GM19438 (cell line): ENCODE results near the gene ASCL1.

Experiments
- ATAC-seq: cut with Tn5 transposase; IDR thresholded peaks from one replicate; pipeline ENCODE4 v1.9.1; 2021; ENCODE audit warnings: low read depth; ENCODE audit not compliant: unreplicated experiment

ASCL1 gene

DNA sequence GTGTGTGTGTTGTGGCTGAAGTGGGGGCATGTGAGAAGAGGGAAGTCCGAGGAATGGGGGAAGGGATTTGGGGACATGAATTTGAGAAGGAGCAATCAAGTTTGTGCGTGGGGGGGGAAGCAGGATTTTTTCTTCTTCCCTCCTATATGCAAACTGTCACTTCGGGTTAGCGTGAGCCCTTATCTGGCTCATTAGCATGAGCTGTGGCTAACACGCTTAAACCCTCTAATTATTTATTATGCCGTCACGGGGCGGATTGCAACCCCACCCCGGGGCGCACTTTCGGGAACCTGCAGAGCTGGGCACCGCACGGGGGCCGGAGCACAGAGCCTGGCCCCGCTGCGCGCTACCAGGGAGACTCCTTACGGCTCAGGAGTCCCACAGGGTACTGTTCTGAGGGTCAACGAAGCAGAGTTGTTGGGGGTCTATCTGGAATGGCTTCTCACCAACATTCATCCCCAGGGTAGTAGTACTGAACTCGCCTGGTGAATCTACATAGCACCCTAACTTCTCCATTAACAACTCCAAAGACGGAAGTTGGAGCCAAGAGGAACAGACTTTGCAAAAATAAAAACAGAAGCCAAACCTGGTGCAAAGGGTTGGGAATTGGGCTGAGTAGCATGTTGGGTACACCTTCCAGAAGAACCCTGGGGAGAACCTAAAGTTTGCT is 6.4 kb upstream of the ASCL1 start:
- ATAC-seq: no peak

DNA sequence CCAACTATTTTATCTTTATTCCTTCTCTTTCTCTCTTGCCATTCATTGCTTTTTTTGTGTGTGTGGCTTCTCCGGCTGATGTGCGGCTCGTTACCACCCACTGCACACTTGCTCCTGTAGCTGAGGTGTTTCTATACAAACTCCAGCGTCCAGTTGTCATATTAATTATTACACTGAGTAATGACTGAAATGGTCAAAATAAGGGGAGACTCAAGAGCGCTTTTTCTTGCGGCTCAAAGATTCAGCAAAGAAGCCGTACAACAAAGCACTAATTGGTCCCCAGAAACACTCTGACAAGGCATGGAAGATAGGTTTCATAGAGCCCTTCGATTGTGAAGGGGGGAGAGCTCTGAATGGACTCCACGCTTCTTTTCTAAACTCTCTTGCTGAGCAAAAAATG is 5.6 kb upstream of the ASCL1 start:
- ATAC-seq: no peak

DNA sequence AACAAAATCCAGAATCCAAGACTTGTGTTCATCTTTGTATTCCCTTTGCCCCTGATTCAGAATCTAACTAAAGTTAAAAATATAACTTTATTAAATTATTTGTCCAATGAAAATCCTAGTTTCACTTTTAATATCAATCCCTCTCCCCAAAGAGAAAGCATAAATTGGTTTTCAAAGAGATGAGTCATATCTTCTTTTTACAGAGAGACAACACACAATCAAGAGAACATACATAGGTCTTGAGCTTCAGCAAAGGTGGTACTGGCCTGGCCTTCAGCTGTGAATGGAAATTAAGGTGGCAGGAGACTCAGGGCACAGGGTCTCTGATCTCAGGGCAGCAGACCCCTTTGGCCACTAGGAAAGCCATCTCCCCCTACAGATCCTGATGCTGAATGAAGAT is 4.3 kb upstream of the ASCL1 start:
- ATAC-seq: no peak

DNA sequence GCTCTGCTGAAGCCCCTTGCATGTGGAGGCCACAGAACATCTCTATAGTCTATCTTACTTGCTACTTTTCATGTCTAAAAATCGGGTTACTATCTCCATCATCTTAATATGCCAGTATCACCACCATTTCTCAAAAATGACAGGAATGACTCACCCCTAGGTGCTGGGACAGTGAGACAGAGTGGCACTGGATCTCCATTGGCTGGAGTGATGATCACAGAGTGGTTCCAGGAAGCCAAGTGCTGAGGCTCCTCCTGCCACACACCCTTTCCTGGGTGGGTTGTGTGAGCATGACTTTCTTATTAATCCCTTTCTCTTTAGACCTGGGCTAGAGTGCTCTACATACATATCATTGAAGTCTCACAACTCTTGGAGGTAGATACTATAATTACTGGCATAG is 3.3 kb upstream of the ASCL1 start:
- no peak for ATAC-seq

DNA sequence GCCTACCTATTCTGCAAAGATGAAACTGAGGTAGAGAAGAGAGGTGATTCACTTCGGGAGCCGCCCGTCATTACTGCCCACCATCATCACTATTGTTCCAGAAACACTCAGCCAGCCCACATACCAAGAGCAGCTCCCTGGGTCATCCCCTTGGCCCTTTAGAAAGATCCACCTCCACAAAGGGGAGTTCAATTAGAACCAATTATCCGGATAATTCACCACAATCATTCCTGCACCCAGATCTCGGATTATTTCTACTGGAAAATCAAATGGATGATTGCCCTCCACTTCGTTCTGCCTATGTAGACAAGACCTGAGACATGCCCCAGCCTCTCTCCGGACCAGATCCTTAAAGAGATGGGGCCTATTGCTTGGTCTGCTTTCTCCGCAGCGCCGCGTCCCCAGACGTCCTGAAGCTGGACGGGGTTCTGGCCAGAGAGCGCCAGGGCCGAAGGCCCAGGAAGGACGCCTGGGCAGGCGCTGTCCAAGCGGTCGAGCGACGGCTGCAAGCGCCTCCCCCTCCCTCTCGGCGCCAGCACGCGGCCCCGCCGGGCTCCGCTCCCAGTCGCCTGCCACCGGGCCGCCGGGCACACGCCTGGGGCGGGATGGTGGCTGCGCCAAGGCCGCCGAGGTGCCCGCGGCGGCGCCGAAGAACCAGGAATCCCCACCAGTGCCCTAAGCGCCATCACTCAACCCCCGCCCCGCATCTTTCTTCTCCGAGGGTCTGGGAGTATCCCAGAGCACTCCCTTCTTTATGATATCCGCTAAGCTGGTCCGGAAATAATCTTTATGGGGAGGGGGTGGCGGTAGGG is 1.3 kb upstream of the ASCL1 start:
- no peak for ATAC-seq

DNA sequence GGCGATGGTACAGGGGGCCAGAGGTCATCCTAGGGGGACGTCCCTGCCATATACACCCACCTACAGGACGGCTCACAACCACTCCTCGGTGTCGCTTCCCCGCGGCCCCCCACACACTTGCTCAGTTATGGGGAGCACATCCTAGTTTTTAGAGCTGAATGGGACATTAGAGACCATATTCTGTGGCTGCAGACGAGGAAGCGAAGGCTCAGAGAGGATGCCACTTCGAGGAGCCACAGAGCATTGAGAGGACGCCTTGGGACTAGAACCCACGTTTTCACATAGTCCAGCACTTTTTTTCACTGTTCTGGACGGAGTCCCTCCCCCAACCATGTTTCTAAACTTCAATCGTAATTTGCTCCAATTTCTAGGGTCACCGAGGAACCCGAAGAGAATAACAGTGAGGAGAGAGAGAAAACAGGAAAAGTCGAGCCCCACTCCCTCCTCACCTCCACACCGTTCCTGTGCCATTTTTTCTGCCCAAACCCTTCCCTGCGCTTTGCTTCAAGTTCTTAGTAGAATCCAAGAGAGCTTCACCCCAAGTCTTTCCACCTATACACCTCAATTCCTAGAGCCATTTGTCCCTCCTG is 641 bp upstream of the ASCL1 start:
- ATAC-seq: no peak

DNA sequence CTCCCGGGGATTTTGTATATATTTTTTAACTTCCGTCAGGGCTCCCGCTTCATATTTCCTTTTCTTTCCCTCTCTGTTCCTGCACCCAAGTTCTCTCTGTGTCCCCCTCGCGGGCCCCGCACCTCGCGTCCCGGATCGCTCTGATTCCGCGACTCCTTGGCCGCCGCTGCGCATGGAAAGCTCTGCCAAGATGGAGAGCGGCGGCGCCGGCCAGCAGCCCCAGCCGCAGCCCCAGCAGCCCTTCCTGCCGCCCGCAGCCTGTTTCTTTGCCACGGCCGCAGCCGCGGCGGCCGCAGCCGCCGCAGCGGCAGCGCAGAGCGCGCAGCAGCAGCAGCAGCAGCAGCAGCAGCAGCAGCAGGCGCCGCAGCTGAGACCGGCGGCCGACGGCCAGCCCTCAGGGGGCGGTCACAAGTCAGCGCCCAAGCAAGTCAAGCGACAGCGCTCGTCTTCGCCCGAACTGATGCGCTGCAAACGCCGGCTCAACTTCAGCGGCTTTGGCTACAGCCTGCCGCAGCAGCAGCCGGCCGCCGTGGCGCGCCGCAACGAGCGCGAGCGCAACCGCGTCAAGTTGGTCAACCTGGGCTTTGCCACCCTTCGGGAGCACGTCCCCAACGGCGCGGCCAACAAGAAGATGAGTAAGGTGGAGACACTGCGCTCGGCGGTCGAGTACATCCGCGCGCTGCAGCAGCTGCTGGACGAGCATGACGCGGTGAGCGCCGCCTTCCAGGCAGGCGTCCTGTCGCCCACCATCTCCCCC is 777 bp downstream of the ASCL1 start:
- peak; percentile 63 for ATAC-seq

DNA sequence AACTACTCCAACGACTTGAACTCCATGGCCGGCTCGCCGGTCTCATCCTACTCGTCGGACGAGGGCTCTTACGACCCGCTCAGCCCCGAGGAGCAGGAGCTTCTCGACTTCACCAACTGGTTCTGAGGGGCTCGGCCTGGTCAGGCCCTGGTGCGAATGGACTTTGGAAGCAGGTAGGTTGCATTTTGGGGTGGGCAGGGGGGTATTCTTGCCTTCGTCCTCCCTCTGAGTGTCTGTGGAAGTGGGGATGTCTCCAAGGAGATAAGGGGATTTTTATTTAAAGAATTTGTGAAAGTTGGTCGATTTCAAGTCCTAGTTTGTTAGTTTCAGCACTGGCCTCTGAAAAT is 1.3 kb downstream of the ASCL1 start:
- ATAC-seq: no peak

DNA sequence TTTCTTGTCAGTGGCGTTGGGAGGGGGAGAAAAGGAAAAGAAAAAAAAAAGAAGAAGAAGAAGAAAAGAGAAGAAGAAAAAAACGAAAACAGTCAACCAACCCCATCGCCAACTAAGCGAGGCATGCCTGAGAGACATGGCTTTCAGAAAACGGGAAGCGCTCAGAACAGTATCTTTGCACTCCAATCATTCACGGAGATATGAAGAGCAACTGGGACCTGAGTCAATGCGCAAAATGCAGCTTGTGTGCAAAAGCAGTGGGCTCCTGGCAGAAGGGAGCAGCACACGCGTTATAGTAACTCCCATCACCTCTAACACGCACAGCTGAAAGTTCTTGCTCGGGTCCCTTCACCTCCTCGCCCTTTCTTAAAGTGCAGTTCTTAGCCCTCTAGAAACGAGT is 1.9 kb downstream of the ASCL1 start:
- ATAC-seq: no peak

DNA sequence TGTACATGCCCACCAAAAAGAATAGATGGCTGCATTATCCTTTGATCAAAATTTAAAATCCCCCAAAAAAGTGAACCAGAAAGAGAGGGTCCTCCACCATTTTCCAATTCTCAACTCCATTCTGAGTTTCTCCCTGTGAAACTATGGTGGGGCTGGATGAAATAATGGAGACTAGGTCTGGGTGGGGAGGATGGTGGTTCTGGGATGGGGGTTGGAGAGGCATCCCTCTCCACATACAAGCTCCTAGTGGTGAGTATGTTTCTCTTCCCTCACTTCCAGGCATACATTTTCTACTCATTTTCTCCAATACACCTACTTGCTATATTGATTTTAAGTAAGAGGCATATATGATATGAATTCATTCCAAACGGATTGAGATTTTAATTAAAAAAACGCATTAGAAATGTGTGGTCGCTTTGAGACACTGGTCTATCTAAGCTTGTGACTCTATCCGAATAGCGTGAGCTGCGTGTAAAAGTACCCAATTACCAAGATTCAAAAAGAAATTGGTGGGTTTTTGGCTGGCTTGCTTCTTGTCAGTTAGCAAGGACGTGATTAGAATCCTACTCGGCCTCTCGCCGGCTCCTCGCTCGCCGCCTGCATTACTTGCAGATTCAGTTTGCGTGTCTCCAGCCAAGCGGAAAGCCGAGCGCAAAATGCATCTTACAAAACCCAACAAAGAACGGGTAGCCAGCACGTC is 3.4 kb downstream of the ASCL1 start:
- no peak for ATAC-seq

DNA sequence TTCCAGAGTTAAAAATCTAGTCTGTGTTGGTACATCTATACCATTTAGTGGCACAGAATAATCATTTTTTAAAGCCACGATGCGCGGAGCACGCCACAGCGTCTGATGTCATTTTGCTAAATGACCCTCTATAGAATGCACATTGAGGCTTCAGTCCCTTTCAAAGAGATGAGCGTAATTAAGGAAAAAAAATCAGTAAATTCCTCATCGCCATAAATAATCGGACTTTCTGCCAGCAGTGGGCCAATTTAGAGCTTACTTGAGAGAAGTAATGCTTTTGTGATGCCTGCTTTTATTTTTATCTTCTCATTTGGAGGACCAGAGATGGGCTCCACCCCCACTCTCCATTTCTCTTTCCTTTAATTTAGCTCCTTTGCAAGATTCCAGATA is 4.0 kb downstream of the ASCL1 start:
- ATAC-seq: no peak

DNA sequence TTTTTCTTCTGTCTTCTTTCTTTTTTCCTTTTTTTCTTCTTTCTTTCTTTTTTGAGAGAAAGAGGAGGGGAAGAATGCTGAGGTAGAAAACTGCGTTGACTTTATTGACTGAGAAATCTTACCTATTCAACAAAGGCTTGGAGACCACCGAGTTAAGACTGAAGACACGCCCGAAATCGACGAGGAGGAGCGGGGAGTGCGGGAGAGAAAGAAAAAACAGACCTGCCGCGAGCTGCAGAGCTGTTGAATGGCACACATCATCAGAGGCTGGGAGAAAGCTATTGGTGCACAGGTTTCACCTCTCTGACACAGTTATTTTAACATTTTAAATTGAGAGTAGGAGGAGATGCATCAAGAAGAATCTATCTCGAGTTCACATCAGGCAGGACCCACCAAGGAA is 5.1 kb downstream of the ASCL1 start:
- no peak for ATAC-seq

DNA sequence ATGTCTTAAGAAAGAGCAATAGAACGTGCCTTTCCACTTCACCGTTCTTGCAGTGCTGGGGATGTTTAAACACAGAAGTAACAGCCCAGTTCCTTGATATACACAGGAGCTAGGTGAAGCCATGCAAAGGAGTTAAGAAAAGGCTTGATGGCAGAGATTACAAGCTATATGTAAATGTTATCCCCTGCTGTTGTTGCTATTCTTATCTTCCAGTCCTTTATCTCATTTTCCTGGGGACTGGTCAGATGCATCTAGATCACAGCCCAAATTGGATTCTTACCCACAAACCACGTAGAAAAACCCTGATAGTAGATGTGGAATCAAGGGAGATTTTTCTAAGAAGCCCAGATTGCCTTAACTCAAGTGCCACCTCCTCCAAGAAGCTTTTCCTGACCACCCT is 5.5 kb downstream of the ASCL1 start:
- no peak for ATAC-seq

DNA sequence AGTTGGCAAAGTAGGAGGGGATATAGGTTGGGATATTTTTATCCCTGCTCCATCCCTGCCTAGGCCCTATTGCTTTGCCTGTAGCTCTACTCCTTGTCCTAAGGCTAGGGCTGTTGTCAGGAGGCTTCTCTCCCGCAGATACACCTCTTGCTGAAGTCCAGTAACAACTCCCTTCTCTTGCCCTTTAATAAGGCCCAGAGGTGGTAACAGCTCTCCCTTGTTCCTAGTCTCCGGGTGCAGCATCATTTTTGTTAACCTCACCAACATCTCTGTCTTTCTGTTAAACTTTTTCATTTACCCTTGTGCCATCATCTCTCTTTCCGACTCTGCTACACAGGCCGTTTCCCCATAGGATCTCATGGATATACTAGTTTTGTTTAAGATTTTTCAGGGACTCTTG is 6.3 kb downstream of the ASCL1 start:
- ATAC-seq: no peak

DNA sequence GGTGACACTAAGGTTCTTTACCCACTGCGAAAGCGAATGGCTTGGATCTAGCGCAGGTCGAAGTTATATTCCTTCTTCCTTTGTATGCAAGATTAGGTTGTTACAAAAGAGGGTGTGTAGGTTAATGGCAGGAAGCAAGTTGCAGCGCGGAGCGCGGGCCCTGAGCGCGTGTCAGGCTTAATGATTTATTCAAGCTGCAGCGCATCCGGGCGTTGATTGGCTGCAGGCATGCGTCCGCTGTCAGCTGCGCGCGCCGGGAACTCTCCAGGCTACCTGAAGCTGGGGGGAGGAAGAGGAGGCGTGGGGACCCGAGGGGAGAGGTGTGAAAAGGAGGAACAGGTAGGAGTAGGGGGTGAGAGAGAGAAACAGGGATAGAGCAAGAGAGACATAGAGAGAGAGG is 7.4 kb downstream of the ASCL1 start:
- no peak for ATAC-seq

DNA sequence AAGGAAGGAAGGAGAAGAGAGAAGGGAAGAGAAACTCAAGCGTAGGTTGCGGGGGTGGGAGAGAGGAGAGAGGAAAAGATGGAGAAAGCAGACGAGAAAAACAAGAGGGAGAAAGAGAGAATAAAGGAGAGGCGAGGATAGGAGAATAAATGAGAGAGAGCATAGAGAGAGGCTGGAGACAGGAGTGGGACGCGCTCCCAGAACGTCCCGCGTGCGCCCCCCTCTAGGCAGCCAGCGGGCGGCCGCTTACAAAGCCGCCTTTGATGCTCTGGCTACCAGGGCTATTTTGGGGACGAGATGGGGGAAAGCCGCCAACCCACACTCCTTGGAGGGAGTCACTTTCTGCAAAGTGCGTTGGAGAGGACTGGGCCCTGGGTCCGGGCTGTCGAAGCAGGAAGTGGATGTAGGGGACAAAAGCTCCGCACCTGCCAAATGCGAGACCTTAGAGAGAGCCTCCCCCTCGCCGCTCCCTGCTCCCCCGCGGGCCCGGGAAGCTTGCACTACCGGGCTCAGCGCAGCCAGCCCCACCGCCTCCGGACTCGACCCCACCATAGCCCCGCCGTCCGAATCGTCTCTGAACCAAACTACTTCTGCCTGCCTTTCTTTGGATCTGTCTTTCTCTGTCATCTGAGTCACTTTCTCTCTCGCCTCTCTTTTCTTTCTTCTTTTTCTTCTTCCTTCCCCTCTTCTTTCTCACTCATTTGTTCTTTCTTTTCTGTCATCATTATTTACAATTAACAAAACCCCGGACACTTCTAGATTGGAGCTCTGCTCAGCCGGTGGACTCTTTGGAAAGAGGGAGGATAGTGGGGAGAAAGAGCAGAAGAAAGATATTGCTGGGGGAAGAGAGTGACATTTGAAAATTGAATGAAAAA is 8.0 kb downstream of the ASCL1 start:
- ATAC-seq: no peak

DNA sequence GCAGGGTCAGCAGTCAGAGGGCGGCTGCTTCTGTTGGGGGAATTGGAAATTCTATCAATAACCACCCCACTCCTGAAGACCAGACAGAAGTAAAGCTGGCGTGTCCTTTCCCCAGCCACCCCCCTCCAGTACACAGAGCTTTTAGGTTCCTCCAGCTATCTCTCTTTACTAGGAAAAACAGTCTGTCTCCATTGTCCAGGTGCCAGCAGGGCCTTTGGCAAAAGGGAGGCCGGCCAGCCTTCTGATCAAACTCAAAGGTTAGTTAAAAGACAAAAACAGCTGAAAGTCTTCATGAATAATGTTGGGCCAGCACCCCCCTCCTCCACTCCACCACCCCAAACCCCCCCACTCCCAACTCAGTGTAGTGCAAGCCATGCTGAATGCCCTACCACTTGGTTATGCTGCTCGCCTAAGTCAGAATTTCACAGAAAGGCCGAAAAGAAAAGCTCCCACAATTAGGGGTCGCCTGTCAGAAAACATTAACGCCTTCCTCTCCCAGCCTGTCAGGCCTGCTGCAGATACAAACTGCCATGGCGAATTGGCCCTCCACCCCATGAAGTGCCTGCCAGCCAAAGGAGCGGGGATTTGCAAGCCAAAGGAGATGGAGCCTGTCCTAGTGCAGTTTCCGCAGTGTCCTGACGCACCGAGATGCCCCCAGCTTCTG is 8.9 kb downstream of the ASCL1 start:
- no peak for ATAC-seq

DNA sequence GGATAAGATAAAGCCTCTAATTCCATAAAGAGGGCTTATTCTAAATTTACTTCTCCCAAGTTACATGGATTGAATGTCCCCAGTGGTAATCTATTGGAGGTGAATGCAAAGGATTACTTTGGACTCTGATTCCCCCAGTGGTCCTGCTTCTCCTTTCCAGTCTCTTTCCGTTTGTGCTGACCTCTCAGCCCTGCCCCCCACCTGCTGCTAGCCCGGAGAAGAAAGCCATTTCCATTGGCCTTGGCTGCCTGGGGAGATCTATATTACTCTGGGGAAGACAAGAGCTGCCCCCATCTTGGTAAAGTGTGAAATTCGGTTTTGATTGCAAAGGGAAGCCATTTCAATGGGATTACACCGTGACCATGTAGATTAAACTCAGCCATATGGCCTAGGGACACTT is 13.3 kb downstream of the ASCL1 start:
- ATAC-seq: no peak

DNA sequence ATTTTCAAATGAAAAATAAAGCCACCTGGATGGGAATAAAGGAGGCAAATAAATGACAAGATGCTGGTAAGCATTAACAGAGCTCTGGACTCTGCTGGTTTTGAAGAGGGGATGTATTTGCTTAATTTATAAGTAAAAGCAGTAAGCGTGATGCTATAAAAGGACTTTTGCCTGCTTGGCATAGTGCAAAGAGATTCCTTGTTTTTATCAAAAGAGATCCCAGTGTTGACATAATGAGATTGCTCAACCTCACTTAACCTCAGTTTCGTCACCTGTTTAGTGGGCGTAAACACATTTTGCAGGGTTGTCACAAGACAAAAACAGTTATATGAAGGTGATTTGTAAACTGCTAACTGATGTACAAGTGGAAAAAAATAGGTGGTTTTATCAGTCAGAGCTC is 13.8 kb downstream of the ASCL1 start:
- no peak for ATAC-seq
